CD14-positive monocyte (primary cell): ENCODE results near the gene AMOT. TPM values are rescaled to one million over a fixed set of nuclear protein-coding genes. Genes with fewer than 3 reads are reported as not detected.

Source experiments
- DNase-seq, 3 donors: peaks; one replicate each; pipeline ENCODE4 v3.0.0-alpha.2; 2011 to 2022
- H2AFZ ChIP-seq: 2 replicates; pipeline ENCODE4 v1.6.0; 2012; ENCODE audit warnings: mild to moderate bottlenecking, low read depth, low read length, inconsistent platforms; ENCODE audit not compliant: insufficient read depth, poor library complexity, severe bottlenecking
- H3K27ac ChIP-seq, 2 donors: 1 replicate in 1 of 2; 2 replicates in 1 of 2; pipeline ENCODE4 v1.5.1; 2012 to 2013; ENCODE audit warnings: low read length in 2 of 2, control low read depth in 1 of 2, inconsistent platforms in 1 of 2, low read depth in 1 of 2, mild to moderate bottlenecking in 1 of 2
- H3K27me3 ChIP-seq, 2 donors: one replicate each; pipeline versions ENCODE4 v1.6.0 to v1.6.1; 2011 to 2013; ENCODE audit warnings: low read length in 2 of 2; ENCODE audit not compliant: control insufficient read depth in 2 of 2, insufficient read depth in 2 of 2
- H3K36me3 ChIP-seq, 2 donors: replicated peaks in 1 of 2; 1 replicate in 1 of 2; 2 replicates in 1 of 2; pipeline versions ENCODE4 v1.5.1 to v1.6.1; 2012 to 2013; ENCODE audit warnings: low read length in 2 of 2, control low read depth in 1 of 2, inconsistent platforms in 1 of 2, mild to moderate bottlenecking in 1 of 2; ENCODE audit not compliant: insufficient read depth in 2 of 2, control insufficient read depth in 1 of 2
- H3K4me1 ChIP-seq, 2 donors: 1 replicate in 1 of 2; 2 replicates in 1 of 2; pipeline versions ENCODE4 v1.5.1 to v1.6.1; 2012 to 2013; ENCODE audit warnings: low read length in 2 of 2, control low read depth in 1 of 2, inconsistent platforms in 1 of 2, mild to moderate bottlenecking in 1 of 2, moderate library complexity in 1 of 2; ENCODE audit not compliant: insufficient read depth in 2 of 2, control insufficient read depth in 1 of 2
- H3K4me2 ChIP-seq: replicated peaks from 2 replicates; pipeline ENCODE3; 2012; ENCODE audit warnings: low read length, moderate library complexity, mild to moderate bottlenecking; ENCODE audit not compliant: poor library complexity, severe bottlenecking; ENCODE audit errors: extremely low read depth
- H3K4me3 ChIP-seq, 3 experiments: fragments of 200-600 bp in 1 of 3; sonication (generic) in 1 of 3; replicated peaks in 1 of 3; 1 replicate in 2 of 3; 2 replicates in 1 of 3; pipeline ENCODE4 v1.5.1; 2011 to 2013; ENCODE audit warnings: low read length in 3 of 3, mild to moderate bottlenecking in 3 of 3, control low read depth in 2 of 3, low read depth in 2 of 3, inconsistent platforms in 1 of 3, moderate library complexity in 1 of 3
- H3K79me2 ChIP-seq: 2 replicates; pipeline ENCODE4 v1.6.0; 2012; ENCODE audit warnings: mild to moderate bottlenecking, control low read depth, inconsistent platforms, low read length, moderate library complexity; ENCODE audit not compliant: insufficient read depth
- H3K9ac ChIP-seq: 2 replicates; pipeline ENCODE4 v1.6.0; 2017; ENCODE audit warnings: low read length, mild to moderate bottlenecking; ENCODE audit not compliant: insufficient read depth, poor library complexity, severe bottlenecking
- H3K9me3 ChIP-seq, 2 donors: replicated peaks in 1 of 2; 1 replicate in 1 of 2; 2 replicates in 1 of 2; pipeline versions ENCODE4 v1.5.1 to v1.6.1; 2012 to 2013; ENCODE audit warnings: low read length in 2 of 2, control low read depth in 1 of 2; ENCODE audit not compliant: control insufficient read depth in 1 of 2, insufficient read depth in 1 of 2
- H4K20me1 ChIP-seq: 2 replicates; pipeline ENCODE4 v1.6.0; 2012; ENCODE audit warnings: mild to moderate bottlenecking, low read length, control low read depth, moderate library complexity; ENCODE audit not compliant: insufficient read depth
- H3K27ac Mint-ChIP-seq, 7 donors: one replicate each; pipeline ENCODE4 v1.8.0; 2020; ENCODE audit warnings: mild to moderate bottlenecking in 7 of 7, mixed read lengths in 7 of 7, moderate library complexity in 6 of 7, inconsistent platforms in 2 of 7
- H3K27me3 Mint-ChIP-seq, 3 donors: one replicate each; pipeline ENCODE4 v1.8.0; 2021 to 2022; ENCODE audit warnings: low read depth in 3 of 3, mild to moderate bottlenecking in 3 of 3, mixed read lengths in 3 of 3, moderate library complexity in 3 of 3, inconsistent platforms in 1 of 3
- H3K36me3 Mint-ChIP-seq, 2 donors: one replicate each; pipeline ENCODE4 v1.8.0; 2020; ENCODE audit warnings: mixed read lengths in 2 of 2, inconsistent platforms in 1 of 2, mild to moderate bottlenecking in 1 of 2
- H3K4me1 Mint-ChIP-seq: one replicate; pipeline ENCODE4 v1.8.0; 2020; ENCODE audit warnings: mild to moderate bottlenecking, mixed read lengths
- H3K4me3 Mint-ChIP-seq, 2 donors: one replicate each; pipeline ENCODE4 v1.8.0; 2020; ENCODE audit warnings: mild to moderate bottlenecking in 2 of 2, mixed read lengths in 2 of 2, moderate library complexity in 1 of 2
- H3K9me3 Mint-ChIP-seq, 7 donors: one replicate each; pipeline ENCODE4 v1.8.0; 2020 to 2022; ENCODE audit warnings: mixed read lengths in 7 of 7, mild to moderate bottlenecking in 6 of 7, moderate library complexity in 6 of 7, inconsistent platforms in 2 of 7
- WGBS: methylation state at CpG from one replicate; pipeline ENCODE4 v1.1.5; 2013; ENCODE audit warnings: missing lambda C conversion rate; ENCODE audit not compliant: insufficient coverage; 5-methylcytosine and 5-hydroxymethylcytosine counted together
- intact Hi-C, 2 donors: fragments of 100-400 bp; cut with micrococcal nuclease; formaldehyde crosslinking; loops; one replicate each; pipeline versions ENCODE4 v1.15.0 to v1.15.1; 2023
- polyA plus RNA-seq, 3 donors: library from polyadenylated mRNA; depleted of rRNA in 1 of 3; unstranded in 2 of 3; stranded (reverse) in 1 of 3; fragments of 300-500 nt in 2 of 3; fragments of >200 nt in 1 of 3; fragmentation: Illumina TruSeq in 2 of 3; gene quantifications; 1 replicate in 2 of 3; 2 replicates in 1 of 3; pipeline ENCODE4 v1.2.3, GENCODE V29; 2012 to 2021
- TF ChIP-seq, protein P1 (sequence below): fragments of 200-600 bp; IDR thresholded peaks from one replicate; pipeline ENCODE4 v1.8.0; 2022; ENCODE audit warnings: antibody characterized with exemption, mild to moderate bottlenecking

The AMOT gene
- polyA plus RNA-seq, 3 donors: 0.04 to 0.11 TPM; not detected in 1

DNA sequence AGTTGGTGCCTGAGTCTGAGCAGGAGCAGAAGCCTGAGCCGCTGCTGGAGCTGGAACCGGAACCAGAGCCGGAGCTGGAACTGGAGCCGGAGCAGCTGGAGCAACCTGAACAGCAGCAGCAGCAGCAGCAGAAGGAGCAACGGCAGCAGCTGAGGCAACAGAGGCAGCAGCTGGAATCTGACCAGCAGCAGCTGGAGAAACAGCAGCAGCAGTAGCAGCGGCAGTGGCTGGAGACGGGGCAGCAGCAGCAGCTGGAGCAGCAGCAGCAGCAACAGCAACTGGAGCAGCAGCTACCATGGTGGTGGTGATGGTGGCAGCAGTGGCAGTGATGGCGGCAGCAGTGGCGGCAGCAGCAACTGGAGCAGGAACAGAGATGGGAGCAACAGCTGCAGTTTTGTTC is 61.5 kb downstream of the AMOT start:
- Mint-ChIP-seq H3K4me3 (no peak overlapping the region), H3K9me3 (peaks cover 0 to 5% (median 0%) of the 10 kb centered on the region in 7 donors), H3K36me3 (peaks cover 0 to 3% of the 10 kb centered on the region in 2 donors), H3K4me1 (no peaks in the 10 kb centered on the region), H3K27me3 (peaks cover 0 to 6% (median 4%) of the 10 kb centered on the region in 3 donors), H3K27ac (peak overlapping the region in 2 of 7 donors; percentile 24 to 61)
- Histone ChIP-seq H4K20me1 (no peaks in the 10 kb centered on the region), H3K4me1 (no peaks in the 10 kb centered on the region), H3K9ac (no peak overlapping the region), H3K79me2 (no peaks in the 10 kb centered on the region), H2AFZ (no peak overlapping the region), H3K27me3 (no peaks in the 10 kb centered on the region), H3K9me3 (no peaks in the 10 kb centered on the region), H3K4me3 (no peak overlapping the region), H3K4me2 (no peak overlapping the region), H3K27ac (no peak overlapping the region), H3K36me3 (no peaks in the 10 kb centered on the region)
- WGBS: 97% methylated on average over 5 of the region's 9 CpGs
- TF ChIP-seq, protein P1, sequence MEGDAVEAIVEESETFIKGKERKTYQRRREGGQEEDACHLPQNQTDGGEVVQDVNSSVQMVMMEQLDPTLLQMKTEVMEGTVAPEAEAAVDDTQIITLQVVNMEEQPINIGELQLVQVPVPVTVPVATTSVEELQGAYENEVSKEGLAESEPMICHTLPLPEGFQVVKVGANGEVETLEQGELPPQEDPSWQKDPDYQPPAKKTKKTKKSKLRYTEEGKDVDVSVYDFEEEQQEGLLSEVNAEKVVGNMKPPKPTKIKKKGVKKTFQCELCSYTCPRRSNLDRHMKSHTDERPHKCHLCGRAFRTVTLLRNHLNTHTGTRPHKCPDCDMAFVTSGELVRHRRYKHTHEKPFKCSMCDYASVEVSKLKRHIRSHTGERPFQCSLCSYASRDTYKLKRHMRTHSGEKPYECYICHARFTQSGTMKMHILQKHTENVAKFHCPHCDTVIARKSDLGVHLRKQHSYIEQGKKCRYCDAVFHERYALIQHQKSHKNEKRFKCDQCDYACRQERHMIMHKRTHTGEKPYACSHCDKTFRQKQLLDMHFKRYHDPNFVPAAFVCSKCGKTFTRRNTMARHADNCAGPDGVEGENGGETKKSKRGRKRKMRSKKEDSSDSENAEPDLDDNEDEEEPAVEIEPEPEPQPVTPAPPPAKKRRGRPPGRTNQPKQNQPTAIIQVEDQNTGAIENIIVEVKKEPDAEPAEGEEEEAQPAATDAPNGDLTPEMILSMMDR: no peak
- intact Hi-C loops: no loop called here
- no peak for DNase-seq

DNA sequence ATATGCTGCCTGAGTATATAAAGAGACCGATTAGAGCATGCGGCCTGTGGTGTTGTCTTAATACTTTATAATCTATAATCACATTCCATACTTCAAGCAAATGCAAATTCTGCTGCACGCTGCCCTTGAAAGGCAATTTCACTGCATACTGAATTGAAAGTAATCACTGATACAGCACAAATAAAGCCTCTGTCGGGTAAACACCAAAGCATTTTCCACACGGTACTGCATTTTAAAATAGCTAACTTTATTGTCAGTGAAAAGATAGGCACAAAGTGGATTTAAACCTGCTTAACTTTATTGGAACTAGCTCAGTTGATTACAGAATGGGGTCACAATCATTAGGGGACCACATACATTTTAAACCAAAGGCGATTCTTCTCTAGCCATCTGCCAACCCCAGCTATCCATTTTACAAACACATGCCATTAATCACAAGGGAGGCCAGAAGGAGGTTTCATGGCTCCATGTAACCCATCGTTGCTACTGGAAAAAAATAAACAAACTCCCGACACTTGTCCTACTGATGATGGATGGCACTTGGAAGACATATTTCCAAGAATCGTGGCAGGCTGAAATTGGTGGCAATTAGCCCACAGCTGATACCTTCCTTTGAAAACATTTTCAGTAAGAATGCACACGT is 65.9 kb downstream of the AMOT start:
- no peak for DNase-seq
- H3K4me3 ChIP-seq: no peak overlapping the region
- H3K9me3 ChIP-seq: no peaks in the 10 kb centered on the region
- H2AFZ ChIP-seq: no peak overlapping the region
- H3K9ac ChIP-seq: no peak overlapping the region
- H3K4me1 ChIP-seq: no peaks in the 10 kb centered on the region
- H3K79me2 ChIP-seq: no peaks in the 10 kb centered on the region
- no peak overlapping the region for H3K4me2 ChIP-seq
- TF ChIP-seq, protein P1: no peak
- H3K27me3 Mint-ChIP-seq: peaks cover 0 to 6% (median 4%) of the 10 kb centered on the region in 3 donors
- H3K36me3 ChIP-seq: no peaks in the 10 kb centered on the region
- peaks cover 0 to 3% of the 10 kb centered on the region in 2 donors for H3K36me3 Mint-ChIP-seq
- no peak overlapping the region for H3K27ac Mint-ChIP-seq
- H3K4me1 Mint-ChIP-seq: no peaks in the 10 kb centered on the region
- H4K20me1 ChIP-seq: no peaks in the 10 kb centered on the region
- H3K4me3 Mint-ChIP-seq: no peak overlapping the region
- peaks cover 0 to 3% (median 0%) of the 10 kb centered on the region in 7 donors for H3K9me3 Mint-ChIP-seq
- H3K27me3 ChIP-seq: no peaks in the 10 kb centered on the region
- H3K27ac ChIP-seq: no peak overlapping the region
- whole genome bisulfite sequencing: 80% methylated on average over 1 of the region's 10 CpGs
- intact Hi-C loops: no loop called here
